Fibroblast of pulmonary artery (primary cell): ENCODE data around the gene MGAT4D.
"Not testable (repeated sequence)": the region's sequence is repeated elsewhere in the genome, so short reads cannot be mapped to it uniquely, and the experiment has no call there.

Source experiments
- DNase-seq: peaks from one replicate; pipeline ENCODE4 v3.0.0-alpha.2; 2010; ENCODE audit warnings: low read depth
- H3K4me3 ChIP-seq: replicated peaks from 2 replicates; pipeline ENCODE4 v1.5.1; 2011; ENCODE audit warnings: low read depth, mild to moderate bottlenecking, control low read depth, low read length, moderate library complexity
- CTCF ChIP-seq: IDR thresholded peaks from 2 replicates; pipeline ENCODE4 v1.5.1; 2011; ENCODE audit warnings: mild to moderate bottlenecking, control low read depth, low read length, inconsistent platforms; ENCODE audit errors: missing control alignments

Gene MGAT4D

GRCh38 chr4:140497747-140498636, at the start of gene MGAT4D:
Gene MGAT4D, minus strand, starts transcription at chr4:140498293. Its CDS starts 71 bp downstream, at chr4:140498222.
- TF ChIP-seq CTCF = no peak
- no peak within 1 kb of the TSS for H3K4me3 ChIP-seq

GRCh38 chr4:140533951-140534480, 35.9 kb upstream of the MGAT4D start:
- peak; percentile 68 for DNase-seq
- no peak overlapping the region for H3K4me3 ChIP-seq
- no peak for TF ChIP-seq CTCF

More at GRCh38 chr4:140497747-140498636, at the start of gene MGAT4D:
- DNase-seq = no peak

GRCh38 chr4:140529434-140529833, 31.3 kb upstream of the MGAT4D start:
- TF ChIP-seq CTCF = no peak
- no peak for DNase-seq
- no peak overlapping the region for H3K4me3 ChIP-seq

- peak within 1 kb of the TSS; percentile 87 for H3K4me3 ChIP-seq
- DNase-seq = peak; percentile 97
- peak; percentile 91 for TF ChIP-seq CTCF
These were observed 26.0 kb upstream of the MGAT4D start, which contains the start of gene ELMOD2 for GRCh38 chr4:140523857-140524742. Gene ELMOD2, plus strand, starts transcription at chr4:140524168. Its CDS starts 1,261 bp downstream, at chr4:140525429.

GRCh38 chr4:140523370-140523856, 25.3 kb upstream of the MGAT4D start:
- no peak for DNase-seq
- no peak for TF ChIP-seq CTCF
- peak overlapping the region; percentile 87 for H3K4me3 ChIP-seq

GRCh38 chr4:140515423-140515822, 17.3 kb upstream of the MGAT4D start:
- no peak for TF ChIP-seq CTCF
- H3K4me3 ChIP-seq = no peak overlapping the region
- no peak for DNase-seq

GRCh38 chr4:140513765-140514164, 15.7 kb upstream of the MGAT4D start:
- DNase-seq, H3K4me3 ChIP-seq: not testable (repeated sequence)
